ENCODE results near the gene SP5.

Gene SP5

DNA sequence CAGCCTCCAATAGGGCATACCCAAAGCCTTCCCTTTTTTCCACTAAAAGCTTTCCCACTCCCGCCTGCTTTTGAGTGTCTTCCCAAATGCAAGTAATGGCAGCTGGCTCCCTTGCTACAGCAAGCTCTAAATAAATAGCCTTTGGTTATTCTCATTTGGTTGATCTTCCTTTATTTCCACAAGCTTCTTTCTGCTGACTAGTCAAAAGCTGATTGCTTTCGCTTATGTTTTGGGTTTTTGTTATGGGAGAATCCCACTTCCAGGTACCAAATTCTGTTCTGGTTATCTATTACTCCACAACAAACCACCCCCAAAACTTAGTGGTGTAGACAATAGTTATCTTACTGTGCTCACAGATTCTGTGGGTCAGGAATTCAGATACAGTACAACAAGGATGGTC, 22.3 kb downstream of the SP5 start:
- Histone ChIP-seq H3K9me2 (replicated peaks; ENCODE audit: control insufficient read depth, low read length) (no peaks in the 10 kb centered on the region), H3K27ac (ENCODE audit: low read depth, low read length) (no peak overlapping the region), H3K79me2 (ENCODE audit: control insufficient read depth, low read length) (no peaks in the 10 kb centered on the region), H3K9me3 (ENCODE audit: control insufficient read depth, insufficient read depth, low read length) (no peaks in the 10 kb centered on the region), H3K4me3 (ENCODE audit: low read length) (no peak overlapping the region), H3K36me3 (ENCODE audit: control insufficient read depth, low read length) (no peaks in the 10 kb centered on the region), H3K27me3 (ENCODE audit: control insufficient read depth, low read length) (peaks cover 2% of the 10 kb centered on the region; the same call in 1 of the 2 replicates), H4K20me1 (ENCODE audit: control insufficient read depth, insufficient read depth, low read depth, low read length) (no peaks in the 10 kb centered on the region), H3F3A (ENCODE audit: control insufficient read depth, insufficient read depth) (no peaks in the 10 kb centered on the region), H3K4me2 (ENCODE audit: low read length) (no peak overlapping the region), H3K4me1 (ENCODE audit: control insufficient read depth, low read length) (no peaks in the 10 kb centered on the region)
- TF ChIP-seq EZH2phosphoT487 (IDR thresholded peaks at IDR 0.05; ENCODE audit: borderline replicate concordance, low read length), result no peak

DNA sequence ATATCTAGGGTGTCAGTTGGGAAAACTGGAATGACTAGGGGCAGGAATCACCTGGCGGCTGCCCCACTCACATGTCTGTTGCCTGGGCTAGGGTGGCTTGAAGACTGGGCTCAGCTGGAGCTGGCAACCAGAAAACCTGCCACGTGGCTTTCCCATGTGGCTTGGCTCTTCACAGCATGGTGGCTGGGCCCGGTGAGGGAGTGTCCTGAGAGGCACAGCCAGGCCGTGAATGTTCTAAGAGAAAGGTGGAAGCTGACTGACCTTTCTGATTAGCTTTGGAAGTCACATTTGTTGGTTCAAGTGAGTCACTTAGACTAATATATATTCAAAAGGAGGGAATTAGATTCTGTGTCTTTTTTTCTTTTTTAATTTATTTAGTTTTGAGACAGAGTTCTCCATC, 22.7 kb downstream of the SP5 start:
- Histone ChIP-seq H3K9me3 (ENCODE audit: control insufficient read depth, insufficient read depth, low read length) (no peaks in the 10 kb centered on the region), H3K27me3 (ENCODE audit: control insufficient read depth, low read length) (peaks cover 2% of the 10 kb centered on the region; the same call in 1 of the 2 replicates), H3F3A (ENCODE audit: control insufficient read depth, insufficient read depth) (no peaks in the 10 kb centered on the region), H4K20me1 (ENCODE audit: control insufficient read depth, insufficient read depth, low read depth, low read length) (no peaks in the 10 kb centered on the region), H3K27ac (ENCODE audit: low read depth, low read length) (no peak overlapping the region), H3K9me2 (replicated peaks; ENCODE audit: control insufficient read depth, low read length) (no peaks in the 10 kb centered on the region), H3K4me3 (ENCODE audit: low read length) (no peak overlapping the region), H3K36me3 (ENCODE audit: control insufficient read depth, low read length) (no peaks in the 10 kb centered on the region), H3K4me2 (ENCODE audit: low read length) (no peak overlapping the region), H3K79me2 (ENCODE audit: control insufficient read depth, low read length) (no peaks in the 10 kb centered on the region), H3K4me1 (ENCODE audit: control insufficient read depth, low read length) (no peaks in the 10 kb centered on the region)
- no peak for TF ChIP-seq EZH2phosphoT487 (IDR thresholded peaks at IDR 0.05; ENCODE audit: borderline replicate concordance, low read length)
- TF ChIP-seq, protein P1, sequence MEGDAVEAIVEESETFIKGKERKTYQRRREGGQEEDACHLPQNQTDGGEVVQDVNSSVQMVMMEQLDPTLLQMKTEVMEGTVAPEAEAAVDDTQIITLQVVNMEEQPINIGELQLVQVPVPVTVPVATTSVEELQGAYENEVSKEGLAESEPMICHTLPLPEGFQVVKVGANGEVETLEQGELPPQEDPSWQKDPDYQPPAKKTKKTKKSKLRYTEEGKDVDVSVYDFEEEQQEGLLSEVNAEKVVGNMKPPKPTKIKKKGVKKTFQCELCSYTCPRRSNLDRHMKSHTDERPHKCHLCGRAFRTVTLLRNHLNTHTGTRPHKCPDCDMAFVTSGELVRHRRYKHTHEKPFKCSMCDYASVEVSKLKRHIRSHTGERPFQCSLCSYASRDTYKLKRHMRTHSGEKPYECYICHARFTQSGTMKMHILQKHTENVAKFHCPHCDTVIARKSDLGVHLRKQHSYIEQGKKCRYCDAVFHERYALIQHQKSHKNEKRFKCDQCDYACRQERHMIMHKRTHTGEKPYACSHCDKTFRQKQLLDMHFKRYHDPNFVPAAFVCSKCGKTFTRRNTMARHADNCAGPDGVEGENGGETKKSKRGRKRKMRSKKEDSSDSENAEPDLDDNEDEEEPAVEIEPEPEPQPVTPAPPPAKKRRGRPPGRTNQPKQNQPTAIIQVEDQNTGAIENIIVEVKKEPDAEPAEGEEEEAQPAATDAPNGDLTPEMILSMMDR (IDR thresholded peaks at IDR 0.05; ENCODE audit: low read depth, low read length, poor library complexity, severe bottlenecking), result no peak

DNA sequence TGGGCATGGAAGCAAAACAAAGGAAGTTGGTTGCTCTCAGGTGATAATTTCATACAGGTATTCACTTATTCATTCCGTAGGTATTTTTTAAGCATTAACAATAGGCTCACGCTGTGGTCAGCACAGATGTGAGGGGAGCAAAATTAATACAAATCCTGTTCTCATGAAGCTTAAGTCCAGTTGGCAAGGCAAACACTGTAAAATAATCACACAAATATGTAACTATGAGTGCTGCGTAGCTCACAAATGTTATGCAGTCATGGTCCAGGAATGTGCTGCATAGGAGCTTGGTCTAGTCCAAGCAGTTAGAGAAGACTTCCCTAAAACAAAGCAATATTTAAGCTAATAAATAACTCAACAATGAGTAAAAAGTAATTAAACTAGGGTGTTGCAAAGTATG, 23.9 kb downstream of the SP5 start:
- Histone ChIP-seq H3K4me2 (ENCODE audit: low read length) (no peak overlapping the region), H3K4me1 (ENCODE audit: control insufficient read depth, low read length) (no peaks in the 10 kb centered on the region)

DNA sequence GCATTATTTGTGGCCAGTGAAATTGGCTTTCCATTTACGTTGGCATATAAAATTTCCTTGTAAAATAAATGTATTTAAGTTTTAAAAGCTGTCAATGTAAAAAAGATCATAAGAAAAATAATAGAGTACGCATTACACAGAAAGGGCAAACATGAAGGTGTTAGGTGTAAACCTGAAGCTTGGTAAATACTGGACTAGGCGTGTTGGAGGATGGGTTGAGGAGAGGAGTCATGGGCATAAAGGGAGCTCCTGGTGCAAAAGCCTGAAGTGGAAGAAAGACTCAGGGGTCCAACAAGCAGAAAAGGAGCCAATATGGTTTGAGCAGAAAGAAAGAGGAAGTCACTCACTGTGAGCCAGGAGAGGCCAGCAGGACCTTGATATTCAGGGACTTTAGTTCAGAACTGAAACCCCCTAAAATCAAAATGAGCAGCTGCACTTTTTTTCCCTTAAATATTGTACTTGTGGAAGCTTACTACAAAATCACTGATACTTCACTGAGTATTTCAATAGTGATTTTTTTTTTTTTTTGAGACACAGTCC, 24.4 kb downstream of the SP5 start:
- peaks cover 4% of the 10 kb centered on the region; the same call in 1 of the 2 replicates for H3K27me3 ChIP-seq (ENCODE audit: control insufficient read depth, low read length)
- TF ChIP-seq, protein P1 (IDR thresholded peaks at IDR 0.05; ENCODE audit: low read depth, low read length, poor library complexity, severe bottlenecking), result no peak
- TF ChIP-seq EZH2phosphoT487 (IDR thresholded peaks at IDR 0.05; ENCODE audit: borderline replicate concordance, low read length), result no peak
- H3K36me3 ChIP-seq (ENCODE audit: control insufficient read depth, low read length), result no peaks in the 10 kb centered on the region
- no peak overlapping the region for H3K27ac ChIP-seq (ENCODE audit: low read depth, low read length)
- no peaks in the 10 kb centered on the region for H3K9me2 ChIP-seq (replicated peaks; ENCODE audit: control insufficient read depth, low read length)
- no peaks in the 10 kb centered on the region for H3K9me3 ChIP-seq (ENCODE audit: control insufficient read depth, insufficient read depth, low read length)
- H3F3A ChIP-seq (ENCODE audit: control insufficient read depth, insufficient read depth), result no peaks in the 10 kb centered on the region
- H4K20me1 ChIP-seq (ENCODE audit: control insufficient read depth, insufficient read depth, low read depth, low read length), result no peaks in the 10 kb centered on the region
- no peaks in the 10 kb centered on the region for H3K4me1 ChIP-seq (ENCODE audit: control insufficient read depth, low read length)
- no peaks in the 10 kb centered on the region for H3K79me2 ChIP-seq (ENCODE audit: control insufficient read depth, low read length)
- H3K4me2 ChIP-seq (ENCODE audit: low read length), result no peak overlapping the region
- H3K4me3 ChIP-seq (ENCODE audit: low read length), result no peak overlapping the region

More for the DNA sequence above, 23.9 kb downstream of the SP5 start:
- H3K79me2 ChIP-seq (ENCODE audit: control insufficient read depth, low read length), result no peaks in the 10 kb centered on the region
- no peaks in the 10 kb centered on the region for H3K9me3 ChIP-seq (ENCODE audit: control insufficient read depth, insufficient read depth, low read length)
- no peaks in the 10 kb centered on the region for H3F3A ChIP-seq (ENCODE audit: control insufficient read depth, insufficient read depth)
- H3K9me2 ChIP-seq (replicated peaks; ENCODE audit: control insufficient read depth, low read length), result no peaks in the 10 kb centered on the region
- H3K4me3 ChIP-seq (ENCODE audit: low read length), result no peak overlapping the region
- no peak overlapping the region for H3K27ac ChIP-seq (ENCODE audit: low read depth, low read length)
- H3K36me3 ChIP-seq (ENCODE audit: control insufficient read depth, low read length), result no peaks in the 10 kb centered on the region
- H3K27me3 ChIP-seq (ENCODE audit: control insufficient read depth, low read length), result peaks cover 2% of the 10 kb centered on the region; the same call in 1 of the 2 replicates
- TF ChIP-seq, protein P1 (IDR thresholded peaks at IDR 0.05; ENCODE audit: low read depth, low read length, poor library complexity, severe bottlenecking), result no peak
- no peak for TF ChIP-seq EZH2phosphoT487 (IDR thresholded peaks at IDR 0.05; ENCODE audit: borderline replicate concordance, low read length)
- no peaks in the 10 kb centered on the region for H4K20me1 ChIP-seq (ENCODE audit: control insufficient read depth, insufficient read depth, low read depth, low read length)

Measured in DOHH2 (cell line).